HG02763 (cell line): ENCODE data around the gene PELI2.
A peak's percentile ranks its signal among the peaks of the same experiment; 100 is the strongest.

Source experiments
- ATAC-seq: cut with Tn5 transposase; IDR thresholded peaks from one replicate; pipeline ENCODE4 v1.9.1; 2021; ENCODE audit warnings: mild to moderate bottlenecking, moderate library complexity; ENCODE audit not compliant: unreplicated experiment

Gene PELI2

GRCh38 chr14:56117765-56118610 lies at the start of gene PELI2:
TSS of gene PELI2 (plus strand) at chr14:56118411. CDS start at chr14:56118661, 250 bp downstream.
- ATAC-seq, result peak; percentile 69

GRCh38 chr14:56073799-56074198 lies 44.4 kb upstream of the PELI2 start:
- no peak for ATAC-seq

- ATAC-seq, result no peak
Measured at GRCh38 chr14:56075301-56075700, 42.9 kb upstream of the PELI2 start.

- no peak for ATAC-seq
Measured at GRCh38 chr14:56081139-56081538, 37.1 kb upstream of the PELI2 start.

GRCh38 chr14:56082880-56083279 lies 35.3 kb upstream of the PELI2 start:
- ATAC-seq, result no peak

- ATAC-seq, result no peak
Measured at GRCh38 chr14:56085471-56085870, 32.7 kb upstream of the PELI2 start.

- ATAC-seq, result no peak
Measured at GRCh38 chr14:56087671-56088471, 30.3 kb upstream of the PELI2 start.

GRCh38 chr14:56088941-56089340 lies 29.3 kb upstream of the PELI2 start:
- no peak for ATAC-seq

GRCh38 chr14:56092763-56093162 lies 25.4 kb upstream of the PELI2 start:
- ATAC-seq, result no peak

GRCh38 chr14:56094076-56094475 lies 24.1 kb upstream of the PELI2 start:
- no peak for ATAC-seq

- no peak for ATAC-seq
Measured at GRCh38 chr14:56098021-56098420, 20.2 kb upstream of the PELI2 start.

- no peak for ATAC-seq
Measured at GRCh38 chr14:56099081-56099797, 19.0 kb upstream of the PELI2 start.

GRCh38 chr14:56100556-56100955 lies 17.7 kb upstream of the PELI2 start:
- ATAC-seq, result no peak

- no peak for ATAC-seq
Measured at GRCh38 chr14:56102941-56103340, 15.3 kb upstream of the PELI2 start.

- no peak for ATAC-seq
Measured at GRCh38 chr14:56107615-56108014, 10.6 kb upstream of the PELI2 start.

- ATAC-seq, result no peak
Measured at GRCh38 chr14:56108057-56108456, 10.2 kb upstream of the PELI2 start.

- no peak for ATAC-seq
Measured at GRCh38 chr14:56112781-56113180, 5.4 kb upstream of the PELI2 start.

GRCh38 chr14:56115334-56115870 lies 2.8 kb upstream of the PELI2 start:
- ATAC-seq, result no peak

- ATAC-seq, result no peak
Measured at GRCh38 chr14:56115976-56116893, 2.0 kb upstream of the PELI2 start.

GRCh38 chr14:56118611-56119181 lies 485 bp downstream of the PELI2 start:
- ATAC-seq, result peak; percentile 17
